ENCODE data around the gene SOX10. TPM values are rescaled to one million over a fixed set of nuclear protein-coding genes. Genes with fewer than 3 reads are reported as not detected.

Gene SOX10
- total and polyA plus RNA-seq, 2 of the 13 experiments (the other 11 are each of a cell fraction or from before 2014, with no cell fraction given), result not detected

DNA sequence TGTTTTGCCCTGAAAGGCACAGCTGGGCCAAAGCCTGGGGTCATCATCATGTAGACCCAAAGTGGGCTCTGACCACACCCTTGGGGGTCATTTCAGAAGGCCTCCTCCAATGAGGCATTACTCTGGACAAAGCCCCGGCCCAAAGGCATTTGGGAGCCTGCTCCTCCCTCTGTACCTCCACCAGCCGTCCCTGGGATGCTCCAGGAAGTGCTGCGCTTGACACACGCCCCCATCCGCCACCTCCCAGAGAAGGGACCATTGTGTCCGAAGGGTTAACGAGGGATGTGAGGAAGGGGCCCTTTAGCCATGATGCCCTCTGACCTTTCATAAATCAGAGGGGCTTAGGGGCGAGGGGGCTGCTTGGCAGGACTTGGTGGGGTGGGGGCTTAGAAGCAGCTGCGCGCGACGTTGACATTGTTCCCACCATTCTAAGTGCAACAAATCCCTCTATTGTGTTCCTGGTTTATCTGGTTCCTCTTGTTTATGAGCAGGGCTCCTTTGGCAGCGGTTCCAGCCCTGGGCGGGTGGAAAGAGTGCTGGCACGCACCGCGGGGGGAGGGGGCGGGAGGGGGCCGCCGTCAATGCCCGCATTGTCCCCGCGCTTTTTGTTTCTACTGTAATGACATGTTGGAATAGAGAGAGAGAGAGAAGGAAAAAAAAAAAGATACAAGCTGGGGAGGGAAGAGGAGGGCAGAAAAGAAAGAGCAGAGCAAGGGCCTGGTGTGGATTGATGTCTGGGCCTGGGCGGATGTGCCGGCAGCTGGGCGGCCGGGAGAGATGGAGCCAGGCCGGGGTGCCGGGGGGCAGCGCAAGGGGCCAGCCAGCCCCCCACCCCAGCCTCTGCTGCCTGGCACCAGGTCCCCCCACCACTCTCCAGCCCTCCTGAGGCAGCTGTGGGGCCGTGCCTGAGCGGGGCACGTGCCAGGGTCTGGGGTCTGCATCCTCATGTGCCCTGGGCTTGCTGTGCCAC is 32.1 kb upstream of the SOX10 start:
- H2AFZ ChIP-seq (ENCODE audit: low read length), result no peak overlapping the region

More for the DNA sequence above, 32.1 kb upstream of the SOX10 start:
- ChIA-PET POLR2A (no interaction called here), CTCF (ENCODE audit: low intra/inter-chr PET ratio, low total read pairs) (no interaction called here)
- H3K79me2 ChIP-seq (ENCODE audit: insufficient read depth, low read length), result no peaks in the 10 kb centered on the region
- H3K27me3 ChIP-seq (ENCODE audit: control insufficient read depth in 1 of 2, insufficient read depth in 2 of 2, low read length in 2 of 2), result no peaks in the 10 kb centered on the region
- FAIRE-seq (no peak), ATAC-seq (no peak), DNase-seq (ENCODE audit: low spot score) (no peak)
- WGBS (ENCODE audit: low lambda C conversion rate), result 76% methylated on average over 26 of the region's 33 CpGs
- peaks cover 79% of the 10 kb centered on the region for H3K4me1 ChIP-seq (ENCODE audit: insufficient read depth, low read length)
- H3K4me2 ChIP-seq (ENCODE audit: low read depth, low read length), result no peak overlapping the region
- no peaks in the 10 kb centered on the region for H3K36me3 ChIP-seq (replicated peaks in 1 of 2; ENCODE audit: control insufficient read depth in 1 of 2, insufficient read depth in 2 of 2, low read length in 2 of 2)
- no peak for TF ChIP-seq SPEN (CRISPR knock-in tag; IDR thresholded peaks at IDR 0.05; ENCODE audit: low read depth)
- peak; percentile 17; the same call in 1 of the 2 replicates for TF ChIP-seq GATAD2A (CRISPR knock-in tag; IDR thresholded peaks at IDR 0.05)
- TF ChIP-seq HOXA7 (CRISPR knock-in tag; IDR thresholded peaks at IDR 0.05), result no peak
- TF ChIP-seq, protein P1, sequence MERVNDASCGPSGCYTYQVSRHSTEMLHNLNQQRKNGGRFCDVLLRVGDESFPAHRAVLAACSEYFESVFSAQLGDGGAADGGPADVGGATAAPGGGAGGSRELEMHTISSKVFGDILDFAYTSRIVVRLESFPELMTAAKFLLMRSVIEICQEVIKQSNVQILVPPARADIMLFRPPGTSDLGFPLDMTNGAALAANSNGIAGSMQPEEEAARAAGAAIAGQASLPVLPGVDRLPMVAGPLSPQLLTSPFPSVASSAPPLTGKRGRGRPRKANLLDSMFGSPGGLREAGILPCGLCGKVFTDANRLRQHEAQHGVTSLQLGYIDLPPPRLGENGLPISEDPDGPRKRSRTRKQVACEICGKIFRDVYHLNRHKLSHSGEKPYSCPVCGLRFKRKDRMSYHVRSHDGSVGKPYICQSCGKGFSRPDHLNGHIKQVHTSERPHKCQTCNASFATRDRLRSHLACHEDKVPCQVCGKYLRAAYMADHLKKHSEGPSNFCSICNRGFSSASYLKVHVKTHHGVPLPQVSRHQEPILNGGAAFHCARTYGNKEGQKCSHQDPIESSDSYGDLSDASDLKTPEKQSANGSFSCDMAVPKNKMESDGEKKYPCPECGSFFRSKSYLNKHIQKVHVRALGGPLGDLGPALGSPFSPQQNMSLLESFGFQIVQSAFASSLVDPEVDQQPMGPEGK (CRISPR knock-in tag; IDR thresholded peaks at IDR 0.05), result peak; percentile 41; the same call in 1 of the 2 replicates
- no peak for TF ChIP-seq MXD4 (CRISPR knock-in tag; IDR thresholded peaks at IDR 0.05)
- TF ChIP-seq GABPA (IDR thresholded peaks at IDR 0.05; ENCODE audit: low read depth, low read length), result no peak
- peak; percentile 50 for TF ChIP-seq GABPA (CRISPR knock-in tag; IDR thresholded peaks at IDR 0.05; ENCODE audit: low read depth)
- TF ChIP-seq, protein P2, sequence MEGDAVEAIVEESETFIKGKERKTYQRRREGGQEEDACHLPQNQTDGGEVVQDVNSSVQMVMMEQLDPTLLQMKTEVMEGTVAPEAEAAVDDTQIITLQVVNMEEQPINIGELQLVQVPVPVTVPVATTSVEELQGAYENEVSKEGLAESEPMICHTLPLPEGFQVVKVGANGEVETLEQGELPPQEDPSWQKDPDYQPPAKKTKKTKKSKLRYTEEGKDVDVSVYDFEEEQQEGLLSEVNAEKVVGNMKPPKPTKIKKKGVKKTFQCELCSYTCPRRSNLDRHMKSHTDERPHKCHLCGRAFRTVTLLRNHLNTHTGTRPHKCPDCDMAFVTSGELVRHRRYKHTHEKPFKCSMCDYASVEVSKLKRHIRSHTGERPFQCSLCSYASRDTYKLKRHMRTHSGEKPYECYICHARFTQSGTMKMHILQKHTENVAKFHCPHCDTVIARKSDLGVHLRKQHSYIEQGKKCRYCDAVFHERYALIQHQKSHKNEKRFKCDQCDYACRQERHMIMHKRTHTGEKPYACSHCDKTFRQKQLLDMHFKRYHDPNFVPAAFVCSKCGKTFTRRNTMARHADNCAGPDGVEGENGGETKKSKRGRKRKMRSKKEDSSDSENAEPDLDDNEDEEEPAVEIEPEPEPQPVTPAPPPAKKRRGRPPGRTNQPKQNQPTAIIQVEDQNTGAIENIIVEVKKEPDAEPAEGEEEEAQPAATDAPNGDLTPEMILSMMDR (CRISPR knock-in tag; IDR thresholded peaks at IDR 0.05), result no peak
- no peak for TF ChIP-seq EED (CRISPR knock-in tag; IDR thresholded peaks at IDR 0.05)
- no peak for TF ChIP-seq MAF1 (CRISPR knock-in tag; IDR thresholded peaks at IDR 0.05; ENCODE audit: borderline replicate concordance)
- peak; percentile 24; the same call in 1 of the 2 replicates for TF ChIP-seq ZNF652 (CRISPR knock-in tag; IDR thresholded peaks at IDR 0.05; ENCODE audit: borderline replicate concordance, low read depth)
- no peaks in the 10 kb centered on the region for H4K20me1 ChIP-seq (ENCODE audit: insufficient read depth, low read length)
- H3K9me3 ChIP-seq (ENCODE audit: low read length), result no peaks in the 10 kb centered on the region; the same call in 1 of the 2 replicates
- BruUV-seq (replicated peaks), result no TSS peak
- no peak overlapping the region for H3K4me3 ChIP-seq (replicated peaks in 1 of 3; ENCODE audit: insufficient read depth in 1 of 3, low read depth in 2 of 3, low read length in 3 of 3)
- H3K27ac ChIP-seq (ENCODE audit: extremely low read length, insufficient read depth, low read length), result no peak overlapping the region
- no peak overlapping the region for H3K9ac ChIP-seq (ENCODE audit: insufficient read depth, low read depth, low read length)
- in situ Hi-C loops (cut with HindIII; ENCODE audit: extremely low pct_ligation_motif_present, low pct_unique_long_range_greater_than_20kb) (no loop called here), intact Hi-C loops (cut with micrococcal nuclease; ENCODE audit: unreplicated experiment) (no loop called here)

Data from HepG2 (cell line).